Measurements from ENCODE around the gene PLEKHH3. TPM values are rescaled to one million over a fixed set of nuclear protein-coding genes. Genes with fewer than 3 reads are reported as not detected.

PLEKHH3 gene
- total and polyA plus RNA-seq, 2 of the 4 experiments (the other 2 are of a cell fraction) = 2.9 to 10.5 TPM

DNA sequence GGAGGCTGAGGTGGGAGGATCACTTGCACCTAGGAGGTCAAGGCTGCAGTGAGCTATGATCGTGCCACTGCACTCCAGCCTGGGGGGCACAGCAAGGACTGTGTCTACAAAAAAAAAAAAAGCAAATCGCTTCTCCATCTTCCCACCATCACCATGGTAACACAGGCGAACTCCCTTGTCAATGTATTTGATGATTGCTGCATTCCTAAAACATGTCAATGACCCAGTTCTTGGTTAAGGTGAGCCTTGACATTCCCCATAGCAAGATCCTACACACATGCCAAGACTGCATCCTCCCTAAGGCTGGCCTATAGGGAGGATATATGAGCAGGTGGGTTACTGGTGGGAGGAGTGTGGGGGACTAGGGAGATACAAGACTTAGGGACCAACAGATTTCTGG is 17.7 kb upstream of the PLEKHH3 start:
- Histone ChIP-seq H3K4me1 (ENCODE audit: control insufficient read depth, insufficient read depth, low read length) (peaks cover 3% of the 10 kb centered on the region; the same call in 1 of the 2 replicates), H3K9me1 (ENCODE audit: insufficient read depth, low read length) (peaks cover 5% of the 10 kb centered on the region; the same call in 1 of the 2 replicates), H4K91ac (ENCODE audit: insufficient read depth, low read depth, low read length) (no peak overlapping the region), H3K27me3 (ENCODE audit: control insufficient read depth, insufficient read depth, low read length) (no peaks in the 10 kb centered on the region), H3K9me3 (ENCODE audit: control insufficient read depth, insufficient read depth, low read length) (no peaks in the 10 kb centered on the region), H4K8ac (ENCODE audit: low read depth in 2 of 2, low read length in 2 of 2) (no peak overlapping the region), H2BK120ac (ENCODE audit: low read depth, low read length) (no peak overlapping the region), H2BK5ac (ENCODE audit: low read depth, low read length, poor library complexity, severe bottlenecking) (no peak overlapping the region), H2BK15ac (ENCODE audit: low read depth, low read length) (no peak overlapping the region), H2AK5ac (ENCODE audit: low read depth, low read length) (no peak overlapping the region), H3K9ac (ENCODE audit: low read depth, low read length) (no peak overlapping the region), H2BK20ac (ENCODE audit: low read depth, low read length) (no peak overlapping the region), H3K36me3 (ENCODE audit: control insufficient read depth, insufficient read depth, low read length) (peaks cover 52% of the 10 kb centered on the region), H2AK9ac (replicated peaks; ENCODE audit: low read depth, low read length, poor library complexity) (no peak overlapping the region), H3K4me2 (ENCODE audit: low read depth, low read length) (no peak overlapping the region), H3K56ac (ENCODE audit: extremely low read depth, insufficient read depth, low read length) (no peak overlapping the region), H4K20me1 (ENCODE audit: insufficient read depth, low read length) (no peaks in the 10 kb centered on the region; the same call in 1 of the 2 replicates), H3K23ac (ENCODE audit: low read depth, low read length) (no peak overlapping the region), H3K79me1 (ENCODE audit: low read depth in 1 of 2, low read length in 2 of 2) (no peaks in the 10 kb centered on the region), H3K18ac (ENCODE audit: low read depth, low read length) (no peak overlapping the region), H3K4ac (ENCODE audit: low read depth, low read length) (no peak overlapping the region), H3K14ac (replicated peaks; ENCODE audit: low read depth, low read length) (no peak overlapping the region), H3K4me3 (ENCODE audit: insufficient read depth, low read depth, low read length) (no peak overlapping the region), H4K5ac (ENCODE audit: low read depth, low read length) (no peak overlapping the region), H3K27ac (ENCODE audit: insufficient read depth, low read length) (no peak overlapping the region), H2AFZ (replicated peaks; ENCODE audit: low read length, poor library complexity) (no peak overlapping the region)
- no peak for TF ChIP-seq POLR2A (IDR thresholded peaks at IDR 0.05; ENCODE audit: low read depth, low read length)
- DNase-seq (no peak), ATAC-seq (ENCODE audit: low read depth) (no peak)
- intact Hi-C loops (cut with micrococcal nuclease) (no loop called here), dilution Hi-C loops (cut with HindIII; ENCODE audit: low sequenced_read_pairs, unreplicated experiment) (no loop called here), in situ Hi-C loops (cut with MboI; ENCODE audit: low sequenced_read_pairs) (loop anchor here (25.0 kb wide), 1 partner anchor 618 kb away; no protein-coding TSS in a partner anchor)
- ChIA-PET CTCF (no interaction called here), POLR2A (ENCODE audit: unreplicated experiment) (no interaction called here)
- no TSS peak for BruUV-seq (replicated peaks)
- WGBS, 2 experiments (ENCODE audit: extremely low coverage in 2 of 2, insufficient read length in 1 of 2) = no CpG with 5 or more reads among the region's 3 CpGs
